Thyroid gland (tissue), 4 donors: Measurements from ENCODE around the gene MIS18A. TPM values are rescaled to one million over a fixed set of nuclear protein-coding genes. Genes with fewer than 3 reads are reported as not detected.

ENCODE experiments used
- DNase-seq, 2 donors: peaks; one replicate each; pipeline ENCODE4 v3.0.0-alpha.2; 2019
- H3K27ac ChIP-seq, 3 donors: fragments of 200-600 bp; sonication (generic); 1 replicate in 2 of 3; 2 replicates in 1 of 3; pipeline ENCODE4 v1.5.1; 2016 to 2019; ENCODE audit warnings: mild to moderate bottlenecking in 1 of 3, moderate library complexity in 1 of 3
- H3K27me3 ChIP-seq: fragments of 200-600 bp; sonication (generic); one replicate; pipeline ENCODE4 v1.5.1; 2019
- H3K36me3 ChIP-seq, 2 donors: fragments of 200-600 bp; sonication (generic); one replicate each; pipeline ENCODE4 v1.5.1; 2016 to 2019
- H3K4me1 ChIP-seq, 2 donors: fragments of 200-600 bp; sonication (generic); one replicate each; pipeline ENCODE4 v1.5.1; 2017 to 2019
- H3K4me3 ChIP-seq, 3 donors: fragments of 200-600 bp; sonication (generic); replicated peaks in 1 of 3; 1 replicate in 2 of 3; 2 replicates in 1 of 3; pipeline ENCODE4 v1.5.1; 2016; ENCODE audit warnings: mild to moderate bottlenecking in 1 of 3
- H3K9me3 ChIP-seq: fragments of 200-600 bp; sonication (generic); one replicate; pipeline ENCODE4 v1.5.1; 2017
- POLR2A ChIP-seq, 2 donors: fragments of 450-650 bp; IDR thresholded peaks; one replicate each; pipeline ENCODE4 v1.6.1; 2017; ENCODE audit warnings: antibody characterized with exemption in 2 of 2, mild to moderate bottlenecking in 2 of 2, moderate library complexity in 1 of 2
- WGBS, 2 donors: methylation state at CpG; one replicate each; pipeline ENCODE4 v1.1.5; 2017; 5-methylcytosine and 5-hydroxymethylcytosine counted together
- intact Hi-C: fragments of 100-400 bp; cut with DNase I; formaldehyde crosslinking; loops from one replicate; pipeline ENCODE4 v1.15.1; 2023
- total RNA-seq, 4 donors: library from RNA; depleted of rRNA; stranded (reverse); fragments of >200 nt; gene quantifications; one replicate each; pipeline ENCODE4 v1.2.3, GENCODE V29; 2016
- TF ChIP-seq, protein P1 (sequence below), 6 experiments: fragments of 200-600 bp in 3 of 6; fragments of 450-650 bp in 3 of 6; sonication (generic) in 3 of 6; IDR thresholded peaks; one replicate each; pipeline ENCODE4 v1.5.1; 2016 to 2019; ENCODE audit warnings: antibody characterized with exemption in 6 of 6, mild to moderate bottlenecking in 2 of 6, inconsistent platforms in 1 of 6, moderate library complexity in 1 of 6

Gene MIS18A
- total RNA-seq, 4 donors from 2014 or later: 4.8 to 7.1 (median 7.0) TPM

DNA sequence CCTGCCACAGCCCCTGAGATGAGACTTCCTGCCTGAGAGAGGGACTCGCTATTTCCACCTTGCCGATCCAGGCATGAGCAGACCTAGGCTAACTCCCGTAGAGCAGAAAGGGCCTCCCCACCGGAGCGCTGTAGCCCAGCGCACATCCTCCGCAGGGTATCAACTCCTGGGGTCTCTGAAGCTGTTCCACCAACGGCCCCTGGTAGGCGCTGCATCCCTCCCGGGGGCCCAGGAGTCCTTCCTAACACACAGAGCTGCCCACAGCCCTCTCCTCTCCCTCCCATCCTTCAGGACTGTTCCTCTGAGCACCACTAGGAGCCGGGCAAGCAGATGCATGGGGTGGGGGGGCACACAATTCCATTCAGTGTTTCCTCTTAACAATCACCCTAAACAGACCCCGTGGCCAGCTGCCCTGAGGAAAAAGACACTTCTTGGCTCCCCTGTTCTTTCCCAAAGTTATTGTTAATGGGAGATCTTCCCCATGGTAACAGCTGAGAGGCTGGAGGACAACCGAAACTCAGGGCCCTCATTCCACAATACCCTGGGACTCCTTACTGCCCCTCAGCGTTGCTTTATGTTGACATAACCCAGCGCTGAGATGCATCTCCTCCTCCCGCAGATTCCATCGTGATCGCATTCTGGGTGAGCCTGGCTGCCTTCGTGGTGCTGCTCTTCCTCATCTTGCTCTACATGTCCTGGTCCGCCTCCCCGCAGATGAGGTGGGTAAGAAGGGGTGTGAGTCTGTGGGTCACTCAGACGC, 27.4 kb upstream of the MIS18A start:
- TF ChIP-seq, protein P1, sequence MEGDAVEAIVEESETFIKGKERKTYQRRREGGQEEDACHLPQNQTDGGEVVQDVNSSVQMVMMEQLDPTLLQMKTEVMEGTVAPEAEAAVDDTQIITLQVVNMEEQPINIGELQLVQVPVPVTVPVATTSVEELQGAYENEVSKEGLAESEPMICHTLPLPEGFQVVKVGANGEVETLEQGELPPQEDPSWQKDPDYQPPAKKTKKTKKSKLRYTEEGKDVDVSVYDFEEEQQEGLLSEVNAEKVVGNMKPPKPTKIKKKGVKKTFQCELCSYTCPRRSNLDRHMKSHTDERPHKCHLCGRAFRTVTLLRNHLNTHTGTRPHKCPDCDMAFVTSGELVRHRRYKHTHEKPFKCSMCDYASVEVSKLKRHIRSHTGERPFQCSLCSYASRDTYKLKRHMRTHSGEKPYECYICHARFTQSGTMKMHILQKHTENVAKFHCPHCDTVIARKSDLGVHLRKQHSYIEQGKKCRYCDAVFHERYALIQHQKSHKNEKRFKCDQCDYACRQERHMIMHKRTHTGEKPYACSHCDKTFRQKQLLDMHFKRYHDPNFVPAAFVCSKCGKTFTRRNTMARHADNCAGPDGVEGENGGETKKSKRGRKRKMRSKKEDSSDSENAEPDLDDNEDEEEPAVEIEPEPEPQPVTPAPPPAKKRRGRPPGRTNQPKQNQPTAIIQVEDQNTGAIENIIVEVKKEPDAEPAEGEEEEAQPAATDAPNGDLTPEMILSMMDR (IDR thresholded peaks at IDR 0.05): peak in 1 of 6 experiments; percentile 21
- TF ChIP-seq POLR2A (IDR thresholded peaks at IDR 0.05): no peak
- Histone ChIP-seq H3K27ac (no peak overlapping the region), H3K27me3 (no peaks in the 10 kb centered on the region), H3K9me3 (no peaks in the 10 kb centered on the region), H3K4me3 (no peak overlapping the region), H3K4me1 (no peaks in the 10 kb centered on the region), H3K36me3 (no peaks in the 10 kb centered on the region)
- intact Hi-C loops: no loop called here
- no peak for DNase-seq
- 48 to 72% methylated on average over 12 to 17 of the region's 22 CpGs for WGBS, 2 donors

DNA sequence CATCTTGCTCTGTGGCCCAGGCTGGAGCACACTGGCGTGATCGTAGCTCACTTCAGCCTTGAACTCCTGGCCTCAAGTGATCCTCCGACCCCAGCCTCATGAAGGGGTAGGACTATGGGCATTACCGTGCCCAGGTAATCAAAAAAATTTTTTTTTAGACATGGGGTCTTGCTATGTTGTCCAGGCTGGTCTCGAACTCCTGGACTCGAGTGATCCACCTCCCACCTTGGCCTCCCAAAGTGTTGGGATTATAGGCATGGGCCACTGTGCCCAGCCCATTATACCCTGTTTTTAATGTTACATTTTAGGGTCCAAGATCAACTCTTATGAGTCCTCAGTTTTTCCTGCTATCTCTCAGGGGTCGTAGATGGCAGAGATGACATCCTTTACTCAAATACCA, 26.1 kb upstream of the MIS18A start:
- WGBS, 2 donors: 98 to 99% methylated on average over 7 of the region's 7 CpGs
- intact Hi-C loops: no loop called here
- H3K9me3 ChIP-seq: no peaks in the 10 kb centered on the region
- no peaks in the 10 kb centered on the region for H3K4me1 ChIP-seq
- no peaks in the 10 kb centered on the region for H3K36me3 ChIP-seq
- no peaks in the 10 kb centered on the region for H3K27me3 ChIP-seq
- no peak overlapping the region for H3K27ac ChIP-seq
- DNase-seq: no peak
- no peak overlapping the region for H3K4me3 ChIP-seq
- TF ChIP-seq POLR2A (IDR thresholded peaks at IDR 0.05): no peak
- TF ChIP-seq, protein P1 (IDR thresholded peaks at IDR 0.05): no peak

DNA sequence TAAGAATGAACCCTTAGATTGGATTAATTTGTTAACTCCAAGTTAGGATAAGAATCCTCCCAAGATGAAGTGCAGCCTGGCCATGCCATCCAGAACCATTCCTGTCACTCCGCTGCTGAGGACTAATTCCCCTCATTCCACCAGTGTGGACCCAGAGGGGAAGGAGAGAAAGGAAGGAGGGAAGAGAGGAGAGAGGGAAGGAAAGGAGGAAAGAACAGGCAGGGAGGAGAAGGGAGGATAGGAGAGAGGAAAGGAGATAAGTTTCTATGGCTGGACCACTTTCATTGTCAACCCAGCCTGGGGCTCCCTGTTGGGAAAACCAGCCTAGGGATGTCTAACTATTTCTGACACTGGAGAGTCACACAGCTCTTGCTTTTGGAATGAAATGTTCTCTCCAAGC, 24.5 kb upstream of the MIS18A start:
- DNase-seq: no peak
- no peak overlapping the region for H3K27ac ChIP-seq
- no peaks in the 10 kb centered on the region for H3K9me3 ChIP-seq
- H3K4me3 ChIP-seq: no peak overlapping the region
- H3K4me1 ChIP-seq: no peaks in the 10 kb centered on the region
- 96 to 100% methylated on average over 1 of the region's 1 CpG for WGBS, 2 donors
- intact Hi-C loops: no loop called here
- TF ChIP-seq, protein P1 (IDR thresholded peaks at IDR 0.05): no peak
- no peak for TF ChIP-seq POLR2A (IDR thresholded peaks at IDR 0.05)
- no peaks in the 10 kb centered on the region for H3K27me3 ChIP-seq
- H3K36me3 ChIP-seq: no peaks in the 10 kb centered on the region

DNA sequence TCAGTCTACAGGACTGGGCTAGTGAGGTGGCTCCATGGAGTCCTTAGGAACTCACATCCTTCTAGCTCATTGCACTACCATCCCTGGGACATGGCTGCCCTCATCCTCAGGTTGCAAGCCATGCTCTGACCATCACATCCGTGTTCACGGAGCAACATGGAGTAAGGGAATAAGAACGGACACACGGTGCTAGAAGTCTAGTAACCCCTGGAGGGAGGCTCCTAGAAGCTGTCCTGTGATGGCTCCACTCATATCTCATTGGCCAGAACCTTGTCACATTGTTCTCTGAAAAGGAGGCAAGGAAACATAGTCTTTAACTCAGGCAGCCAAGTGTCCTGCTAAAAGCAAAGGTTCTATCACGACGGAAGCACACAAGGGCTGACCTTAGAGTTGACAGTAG, 23.7 kb upstream of the MIS18A start:
- no peak for DNase-seq
- H3K4me1 ChIP-seq: no peaks in the 10 kb centered on the region
- H3K9me3 ChIP-seq: no peaks in the 10 kb centered on the region
- intact Hi-C loops: no loop called here
- no peaks in the 10 kb centered on the region for H3K36me3 ChIP-seq
- no peaks in the 10 kb centered on the region for H3K27me3 ChIP-seq
- no peak overlapping the region for H3K4me3 ChIP-seq
- H3K27ac ChIP-seq: no peak overlapping the region
- TF ChIP-seq POLR2A (IDR thresholded peaks at IDR 0.05): no peak
- TF ChIP-seq, protein P1 (IDR thresholded peaks at IDR 0.05): no peak
- WGBS, 2 donors: 92 to 97% methylated on average over 6 of the region's 6 CpGs

DNA sequence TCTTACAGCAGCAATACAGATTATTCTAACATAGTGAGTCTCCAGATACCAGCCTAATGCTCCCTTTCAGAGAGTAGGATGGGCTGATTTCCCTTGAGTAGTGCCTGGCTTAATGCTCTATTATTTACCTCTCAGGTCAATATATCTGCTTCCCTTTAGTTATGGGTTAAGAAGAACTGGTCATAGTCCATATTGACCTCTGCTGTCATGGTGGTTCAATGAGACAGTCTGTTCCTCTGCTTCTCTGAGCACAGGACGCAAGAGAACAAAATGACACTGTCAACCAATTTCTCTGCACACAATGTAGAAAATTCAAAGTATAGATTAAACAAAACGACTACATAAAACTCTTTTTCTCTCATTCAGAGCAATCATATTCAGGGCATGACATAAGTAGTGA, 22.7 kb upstream of the MIS18A start:
- no peak for DNase-seq
- Histone ChIP-seq H3K36me3 (no peaks in the 10 kb centered on the region), H3K9me3 (no peaks in the 10 kb centered on the region), H3K4me1 (no peaks in the 10 kb centered on the region), H3K27ac (no peak overlapping the region), H3K27me3 (no peaks in the 10 kb centered on the region), H3K4me3 (no peak overlapping the region)
- TF ChIP-seq, protein P1 (IDR thresholded peaks at IDR 0.05): no peak
- TF ChIP-seq POLR2A (IDR thresholded peaks at IDR 0.05): no peak
- intact Hi-C loops: no loop called here
- 91 to 94% methylated on average over 2 of the region's 2 CpGs for WGBS, 2 donors
